ENCODE data around the gene DENND5B. TPM values are rescaled to one million over a fixed set of nuclear protein-coding genes. Genes with fewer than 3 reads are reported as not detected.

The DENND5B gene
- total and polyA plus RNA-seq, 2 of the 4 experiments (the other 2 are of a cell fraction), result 5.5 to 13.4 TPM

DNA sequence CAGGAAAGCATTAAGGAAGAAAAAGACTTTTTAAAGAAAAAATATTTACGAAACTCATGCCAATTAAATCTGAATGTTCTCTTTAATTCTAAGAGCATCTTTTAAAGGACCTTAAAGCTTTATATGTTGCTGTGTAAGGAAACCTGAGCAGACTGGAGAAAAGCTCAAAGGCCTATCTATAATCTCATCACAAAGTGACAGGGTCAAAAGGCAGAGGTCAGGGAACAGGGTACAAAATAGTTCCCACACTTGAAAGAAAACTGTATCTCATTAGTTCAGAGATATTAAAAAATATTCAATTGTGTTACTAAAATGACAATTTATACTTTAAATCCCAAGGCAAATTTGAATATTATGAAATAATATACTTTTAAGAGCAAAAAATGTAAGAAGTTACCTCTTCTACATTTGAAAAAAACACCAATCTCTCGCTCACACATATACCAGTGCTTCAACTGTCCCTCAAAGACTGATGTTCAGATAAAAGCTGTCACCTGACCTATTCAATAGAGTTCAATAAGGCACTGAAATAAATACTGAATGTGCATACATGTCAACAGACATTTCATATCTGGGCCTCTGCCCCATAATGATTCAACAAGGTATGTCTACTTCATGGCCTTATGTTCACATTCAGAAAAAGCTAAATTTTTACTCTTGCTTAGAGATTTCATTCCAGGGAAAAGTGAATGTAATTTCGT is 17.9 kb downstream of the DENND5B start:
- ATAC-seq (ENCODE audit: low read depth), result no peak
- CTCF ChIA-PET, result no interaction called here
- no TSS peak for BruUV-seq (replicated peaks)
- no peak overlapping the region for H2BK120ac ChIP-seq (ENCODE audit: low read depth, low read length)
- no peak overlapping the region for H4K8ac ChIP-seq (ENCODE audit: low read depth in 2 of 2, low read length in 2 of 2)
- no peaks in the 10 kb centered on the region for H3K9me1 ChIP-seq (ENCODE audit: insufficient read depth, low read length)
- in situ Hi-C loops (cut with MboI; ENCODE audit: low sequenced_read_pairs) (no loop called here), dilution Hi-C loops (cut with HindIII; ENCODE audit: low sequenced_read_pairs, unreplicated experiment) (no loop called here), intact Hi-C loops (cut with micrococcal nuclease) (no loop called here)
- H3K4me3 ChIP-seq (ENCODE audit: insufficient read depth, low read depth, low read length), result no peak overlapping the region
- no peak overlapping the region for H3K4ac ChIP-seq (ENCODE audit: low read depth, low read length)
- no peak overlapping the region for H3K9ac ChIP-seq (ENCODE audit: low read depth, low read length)
- no peaks in the 10 kb centered on the region for H3K27me3 ChIP-seq (ENCODE audit: control insufficient read depth, insufficient read depth, low read length)
- no peak overlapping the region for H3K4me2 ChIP-seq (ENCODE audit: low read depth, low read length)
- no peak overlapping the region for H2BK15ac ChIP-seq (ENCODE audit: low read depth, low read length)
- no peak overlapping the region for H2BK5ac ChIP-seq (ENCODE audit: low read depth, low read length, poor library complexity, severe bottlenecking)
- no peak overlapping the region for H2AFZ ChIP-seq (replicated peaks; ENCODE audit: low read length, poor library complexity)
- no peak overlapping the region for H3K56ac ChIP-seq (ENCODE audit: extremely low read depth, insufficient read depth, low read length)
- no peaks in the 10 kb centered on the region for H3K9me3 ChIP-seq (ENCODE audit: control insufficient read depth, insufficient read depth, low read length)
- H2AK9ac ChIP-seq (replicated peaks; ENCODE audit: low read depth, low read length, poor library complexity), result no peak overlapping the region
- no peaks in the 10 kb centered on the region for H4K20me1 ChIP-seq (ENCODE audit: insufficient read depth, low read length)
- H3K23ac ChIP-seq (ENCODE audit: low read depth, low read length), result no peak overlapping the region
- TF ChIP-seq MAZ (IDR thresholded peaks at IDR 0.05; ENCODE audit: borderline replicate concordance, low read depth, low read length) (no peak), CHD1 (IDR thresholded peaks at IDR 0.05; ENCODE audit: low read depth, low read length) (no peak), BHLHE40 (IDR thresholded peaks at IDR 0.05; ENCODE audit: low read depth, low read length) (no peak), NFE2L2 (IDR thresholded peaks at IDR 0.05; ENCODE audit: low read depth, low read length) (no peak), MAFK (IDR thresholded peaks at IDR 0.05; ENCODE audit: low read depth, low read length) (no peak), RAD21 (IDR thresholded peaks at IDR 0.05; ENCODE audit: low read length) (no peak), RFX5 (IDR thresholded peaks at IDR 0.05; ENCODE audit: low read depth, low read length) (no peak), RCOR1 (IDR thresholded peaks at IDR 0.05; ENCODE audit: insufficient replicate concordance, low read length) (no peak), FOS (IDR thresholded peaks at IDR 0.05; ENCODE audit: low read depth, low read length) (no peak)
- TF ChIP-seq, protein P1, sequence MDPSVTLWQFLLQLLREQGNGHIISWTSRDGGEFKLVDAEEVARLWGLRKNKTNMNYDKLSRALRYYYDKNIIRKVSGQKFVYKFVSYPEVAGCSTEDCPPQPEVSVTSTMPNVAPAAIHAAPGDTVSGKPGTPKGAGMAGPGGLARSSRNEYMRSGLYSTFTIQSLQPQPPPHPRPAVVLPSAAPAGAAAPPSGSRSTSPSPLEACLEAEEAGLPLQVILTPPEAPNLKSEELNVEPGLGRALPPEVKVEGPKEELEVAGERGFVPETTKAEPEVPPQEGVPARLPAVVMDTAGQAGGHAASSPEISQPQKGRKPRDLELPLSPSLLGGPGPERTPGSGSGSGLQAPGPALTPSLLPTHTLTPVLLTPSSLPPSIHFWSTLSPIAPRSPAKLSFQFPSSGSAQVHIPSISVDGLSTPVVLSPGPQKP (IDR thresholded peaks at IDR 0.05; ENCODE audit: borderline replicate concordance, low read depth, low read length), result no peak
- TF ChIP-seq, protein P2, sequence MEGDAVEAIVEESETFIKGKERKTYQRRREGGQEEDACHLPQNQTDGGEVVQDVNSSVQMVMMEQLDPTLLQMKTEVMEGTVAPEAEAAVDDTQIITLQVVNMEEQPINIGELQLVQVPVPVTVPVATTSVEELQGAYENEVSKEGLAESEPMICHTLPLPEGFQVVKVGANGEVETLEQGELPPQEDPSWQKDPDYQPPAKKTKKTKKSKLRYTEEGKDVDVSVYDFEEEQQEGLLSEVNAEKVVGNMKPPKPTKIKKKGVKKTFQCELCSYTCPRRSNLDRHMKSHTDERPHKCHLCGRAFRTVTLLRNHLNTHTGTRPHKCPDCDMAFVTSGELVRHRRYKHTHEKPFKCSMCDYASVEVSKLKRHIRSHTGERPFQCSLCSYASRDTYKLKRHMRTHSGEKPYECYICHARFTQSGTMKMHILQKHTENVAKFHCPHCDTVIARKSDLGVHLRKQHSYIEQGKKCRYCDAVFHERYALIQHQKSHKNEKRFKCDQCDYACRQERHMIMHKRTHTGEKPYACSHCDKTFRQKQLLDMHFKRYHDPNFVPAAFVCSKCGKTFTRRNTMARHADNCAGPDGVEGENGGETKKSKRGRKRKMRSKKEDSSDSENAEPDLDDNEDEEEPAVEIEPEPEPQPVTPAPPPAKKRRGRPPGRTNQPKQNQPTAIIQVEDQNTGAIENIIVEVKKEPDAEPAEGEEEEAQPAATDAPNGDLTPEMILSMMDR (conservative IDR thresholded peaks at IDR 0.05; ENCODE audit: low read depth, low read length), result no peak
- TF ChIP-seq, protein P3, sequence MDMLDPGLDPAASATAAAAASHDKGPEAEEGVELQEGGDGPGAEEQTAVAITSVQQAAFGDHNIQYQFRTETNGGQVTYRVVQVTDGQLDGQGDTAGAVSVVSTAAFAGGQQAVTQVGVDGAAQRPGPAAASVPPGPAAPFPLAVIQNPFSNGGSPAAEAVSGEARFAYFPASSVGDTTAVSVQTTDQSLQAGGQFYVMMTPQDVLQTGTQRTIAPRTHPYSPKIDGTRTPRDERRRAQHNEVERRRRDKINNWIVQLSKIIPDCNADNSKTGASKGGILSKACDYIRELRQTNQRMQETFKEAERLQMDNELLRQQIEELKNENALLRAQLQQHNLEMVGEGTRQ (IDR thresholded peaks at IDR 0.05; ENCODE audit: low read depth, low read length), result no peak
- POLR2A ChIA-PET (ENCODE audit: unreplicated experiment), result no interaction called here
- H2AK5ac ChIP-seq (ENCODE audit: low read depth, low read length), result no peak overlapping the region
- peaks cover 8% of the 10 kb centered on the region for H3K4me1 ChIP-seq (ENCODE audit: control insufficient read depth, insufficient read depth, low read length)
- no CpG with 5 or more reads among the region's 3 CpGs for WGBS, 2 experiments (ENCODE audit: extremely low coverage in 2 of 2, insufficient read length in 1 of 2)
- H4K5ac ChIP-seq (ENCODE audit: low read depth, low read length), result no peak overlapping the region
- no peaks in the 10 kb centered on the region for H3K36me3 ChIP-seq (ENCODE audit: control insufficient read depth, insufficient read depth, low read length)
- no peak overlapping the region for H3K18ac ChIP-seq (ENCODE audit: low read depth, low read length)
- H3K27ac ChIP-seq (ENCODE audit: insufficient read depth, low read length), result no peak overlapping the region
- H3K79me1 ChIP-seq (ENCODE audit: low read depth in 1 of 2, low read length in 2 of 2), result peaks cover 22 to 52% of the 10 kb centered on the region in 2 experiments
- no peak overlapping the region for H3K14ac ChIP-seq (replicated peaks; ENCODE audit: low read depth, low read length)
- H2BK20ac ChIP-seq (ENCODE audit: low read depth, low read length), result no peak overlapping the region
- no peak overlapping the region for H4K91ac ChIP-seq (ENCODE audit: insufficient read depth, low read depth, low read length)
- no peak for DNase-seq

All from IMR-90 (cell line).